Measurements from ENCODE around the gene TOM1L1. TPM values are rescaled to one million over a fixed set of nuclear protein-coding genes. Genes with fewer than 3 reads are reported as not detected.
A peak's percentile ranks its signal among the peaks of the same experiment; 100 is the strongest.

Gene TOM1L1
- total RNA-seq, 1 experiment from 2014 or later: 44.6 TPM

DNA sequence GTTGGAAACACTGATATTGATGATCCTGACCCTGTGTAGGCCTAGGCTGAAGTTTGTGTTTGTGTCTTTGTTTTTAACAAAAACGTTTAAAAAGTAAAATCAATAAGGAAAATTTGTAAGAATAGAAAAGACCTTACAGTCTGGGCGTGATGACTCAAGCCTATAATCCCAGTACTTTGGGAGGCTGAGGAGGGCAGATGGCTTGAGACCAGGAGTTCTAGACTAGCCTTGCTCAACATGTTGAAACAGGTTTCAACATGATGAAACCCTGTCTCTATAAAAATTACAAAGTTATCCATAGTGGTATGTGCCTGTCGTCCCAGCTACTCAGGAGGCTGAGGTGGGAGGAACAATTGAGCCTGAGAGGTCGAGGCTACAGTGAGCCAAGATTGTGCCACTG lies 18.3 kb upstream of the TOM1L1 start:
- H2AK5ac ChIP-seq (ENCODE audit: insufficient read length, low read length): no peak overlapping the region
- no peaks in the 10 kb centered on the region for H3K79me1 ChIP-seq (ENCODE audit: insufficient read depth, low read depth, low read length, poor library complexity, severe bottlenecking)
- no peaks in the 10 kb centered on the region for H3K4me1 ChIP-seq (ENCODE audit: insufficient read depth, low read length)
- no peak overlapping the region for H3K18ac ChIP-seq (ENCODE audit: insufficient read length, low read depth, low read length)
- 0 out of 7 replicates have a peak overlapping the region, but pooled peaks of 1 of the 3 experiments have one; percentile 76 for H3K27ac Mint-ChIP-seq
- no peak overlapping the region for H4K91ac ChIP-seq (ENCODE audit: insufficient read length, low read depth, low read length)
- H3K14ac ChIP-seq (ENCODE audit: insufficient read depth, low read length): no peak overlapping the region
- H4K20me1 ChIP-seq (ENCODE audit: control insufficient read depth, insufficient read depth, insufficient read length): no peaks in the 10 kb centered on the region
- no peak overlapping the region for H2BK20ac ChIP-seq (ENCODE audit: low read depth, low read length, poor library complexity, severe bottlenecking)
- H3T11ph ChIP-seq (ENCODE audit: low read length): no peak overlapping the region
- DNase-seq: no peak
- H3K36me3 Mint-ChIP-seq (ENCODE audit: insufficient read depth in 1 of 3, low read depth in 3 of 3): peaks cover 4 to 9% (median 7%) of the 10 kb centered on the region in 3 experiments
- H3K9me3 Mint-ChIP-seq: peaks cover 7% of the 10 kb centered on the region in 2 experiments; a peak in 4 of 5 replicates
- no peak overlapping the region for H3K4me2 ChIP-seq (ENCODE audit: insufficient read depth, insufficient read length, low read length)
- H3K4ac ChIP-seq (ENCODE audit: low read depth, low read length): no peak overlapping the region
- H3K23me2 ChIP-seq (ENCODE audit: insufficient read length, low read depth, low read length, poor library complexity, severe bottlenecking): no peaks in the 10 kb centered on the region
- H3K9me3 ChIP-seq (ENCODE audit: control insufficient read depth, low read depth, low read length): no peaks in the 10 kb centered on the region
- no peaks in the 10 kb centered on the region for H3K79me2 ChIP-seq (ENCODE audit: insufficient read depth, low read length)
- no peak overlapping the region for H3K27ac ChIP-seq (ENCODE audit: insufficient read length, low read depth, low read length)
- H3K4me3 Mint-ChIP-seq: no peak overlapping the region
- H3K9ac ChIP-seq (ENCODE audit: extremely low read depth, insufficient read length, low read length): no peak overlapping the region
- H2BK5ac ChIP-seq (ENCODE audit: insufficient read length, low read length): no peak overlapping the region
- no CpG with 5 or more reads among the region's 4 CpGs for WGBS (ENCODE audit: extremely low coverage, insufficient read length, low lambda C conversion rate)
- H3K56ac ChIP-seq (ENCODE audit: insufficient read length, low read depth, low read length): no peak overlapping the region
- no peak overlapping the region for H2BK15ac ChIP-seq (ENCODE audit: low read depth, low read length)
- H2BK120ac ChIP-seq (ENCODE audit: low read depth, low read length, poor library complexity, severe bottlenecking): no peak overlapping the region
- H2AFZ ChIP-seq (ENCODE audit: low read length): no peak overlapping the region
- no peak overlapping the region for H3K23ac ChIP-seq (ENCODE audit: insufficient read length, low read depth, low read length)
- H3K4me1 Mint-ChIP-seq: peaks cover 0 to 4% of the 10 kb centered on the region in 2 experiments; a peak in 2 of 4 replicates
- no peak overlapping the region for H4K8ac ChIP-seq (replicated peaks; ENCODE audit: insufficient read length, low read depth, low read length)
- H2BK12ac ChIP-seq (ENCODE audit: insufficient read length, low read depth, low read length): no peak overlapping the region
- H3K27me3 Mint-ChIP-seq (ENCODE audit: low read depth): no peaks in the 10 kb centered on the region
- H3K27me3 ChIP-seq (ENCODE audit: insufficient read depth, low read length): no peaks in the 10 kb centered on the region
- TF ChIP-seq, protein P1, sequence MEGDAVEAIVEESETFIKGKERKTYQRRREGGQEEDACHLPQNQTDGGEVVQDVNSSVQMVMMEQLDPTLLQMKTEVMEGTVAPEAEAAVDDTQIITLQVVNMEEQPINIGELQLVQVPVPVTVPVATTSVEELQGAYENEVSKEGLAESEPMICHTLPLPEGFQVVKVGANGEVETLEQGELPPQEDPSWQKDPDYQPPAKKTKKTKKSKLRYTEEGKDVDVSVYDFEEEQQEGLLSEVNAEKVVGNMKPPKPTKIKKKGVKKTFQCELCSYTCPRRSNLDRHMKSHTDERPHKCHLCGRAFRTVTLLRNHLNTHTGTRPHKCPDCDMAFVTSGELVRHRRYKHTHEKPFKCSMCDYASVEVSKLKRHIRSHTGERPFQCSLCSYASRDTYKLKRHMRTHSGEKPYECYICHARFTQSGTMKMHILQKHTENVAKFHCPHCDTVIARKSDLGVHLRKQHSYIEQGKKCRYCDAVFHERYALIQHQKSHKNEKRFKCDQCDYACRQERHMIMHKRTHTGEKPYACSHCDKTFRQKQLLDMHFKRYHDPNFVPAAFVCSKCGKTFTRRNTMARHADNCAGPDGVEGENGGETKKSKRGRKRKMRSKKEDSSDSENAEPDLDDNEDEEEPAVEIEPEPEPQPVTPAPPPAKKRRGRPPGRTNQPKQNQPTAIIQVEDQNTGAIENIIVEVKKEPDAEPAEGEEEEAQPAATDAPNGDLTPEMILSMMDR (conservative IDR thresholded peaks at IDR 0.05): no peak
- H4K5ac ChIP-seq (ENCODE audit: insufficient read length, low read depth, low read length): no peak overlapping the region
